HCT116 (cell line): ENCODE measurements around the gene ERGIC1. TPM values are rescaled to one million over a fixed set of nuclear protein-coding genes. Genes with fewer than 3 reads are reported as not detected.

ENCODE experiments used
- ATAC-seq: fragments of 200-7000 bp; cut with Tn5 transposase; 2 replicates; pipeline ENCODE4 v1.9.1; 2020; ENCODE audit warnings: mild to moderate bottlenecking, moderate library complexity
- BruUV-seq: library from RNA; stranded (reverse); fragments of 400-500 nt; replicated peaks from 2 replicates; lab custom pipeline; 2021; lab: Mats Ljungman, UMichigan
- CTCF ChIA-PET: fragments of 300-600 bp; sonication (Branson Sonifier 250); formaldehyde crosslinking; loops from one replicate; lab custom pipeline; 2021; ENCODE audit warnings: antibody characterized with exemption; lab: Charles Lee
- POLR2A ChIA-PET: fragments of 300-600, 350-600 bp; sonication (Branson Sonifier 250); formaldehyde crosslinking; loops from one replicate; lab custom pipeline; 2021; ENCODE audit warnings: antibody characterized with exemption; lab: Charles Lee
- RAD21 ChIA-PET, 2 experiments: fragments of 300-600 bp; sonication (Branson Sonifier 250); formaldehyde crosslinking; loops; one replicate each; lab custom pipeline; 2023; ENCODE audit warnings: low total read pairs in 2 of 2; ENCODE audit not compliant: uncharacterized antibody in 2 of 2, unreplicated experiment in 2 of 2, low non-redundant PET in 1 of 2; lab: Charles Lee
- DNase-seq: peaks from one replicate; pipeline ENCODE4 v3.0.0-alpha.2; 2010; ENCODE audit warnings: low read depth, low spot score
- H2AFZ ChIP-seq: fragments of 200-600 bp; shearing (Covaris generic), sonication (generic); 2 replicates; pipeline ENCODE4 v1.6.1; 2017; ENCODE audit warnings: low read depth, mixed run types, mixed read lengths, antibody characterized with exemption, low read length; ENCODE audit not compliant: poor library complexity, severe bottlenecking
- H3K27ac ChIP-seq: 2 replicates; pipeline ENCODE4 v1.5.1; 2012; ENCODE audit warnings: low read depth, low read length
- H3K27me3 ChIP-seq: fragments of 200-600 bp; sonication (generic); 2 replicates; pipeline ENCODE4 v1.6.1; 2016; ENCODE audit warnings: mixed run types, low read length, mixed read lengths; ENCODE audit not compliant: insufficient read depth
- H3K36me3 ChIP-seq, 2 experiments: fragments of 200-500 bp in 1 of 2; fragments of 200-600 bp in 1 of 2; sonication (Bioruptor generic) in 1 of 2; sonication (generic) in 1 of 2; 2 replicates each; pipeline versions ENCODE4 v1.5.1 to v1.6.1; 2014 to 2016; ENCODE audit warnings: low read length in 2 of 2, inconsistent platforms in 1 of 2, mixed read lengths in 1 of 2, mixed run types in 1 of 2; ENCODE audit not compliant: insufficient read depth in 2 of 2, control insufficient read depth in 1 of 2
- H3K4me1 ChIP-seq, 2 experiments: fragments of 200-600 bp in 1 of 2; sonication (generic) in 1 of 2; 2 replicates each; pipeline versions ENCODE4 v1.5.1 to v1.6.1; 2012 to 2017; ENCODE audit warnings: low read length in 2 of 2, inconsistent platforms in 1 of 2, mild to moderate bottlenecking in 1 of 2, mixed read lengths in 1 of 2, mixed run types in 1 of 2, moderate library complexity in 1 of 2; ENCODE audit not compliant: insufficient read depth in 2 of 2, control insufficient read depth in 1 of 2
- H3K4me2 ChIP-seq: fragments of 200-600 bp; sonication (generic); 2 replicates; pipeline ENCODE4 v1.6.1; 2017; ENCODE audit warnings: mixed run types, low read length, mixed read lengths
- H3K4me3 ChIP-seq, 2 experiments: fragments of 200-600 bp in 1 of 2; sonication (generic) in 1 of 2; replicated peaks in 1 of 2; 2 replicates each; pipeline ENCODE4 v1.5.1; 2011 to 2016; ENCODE audit warnings: low read length in 2 of 2, control low read depth in 1 of 2, low read depth in 1 of 2, mild to moderate bottlenecking in 1 of 2, mixed read lengths in 1 of 2, mixed run types in 1 of 2
- H3K79me2 ChIP-seq: fragments of 200-600 bp; sonication (generic); 2 replicates; pipeline ENCODE4 v1.6.1; 2017; ENCODE audit warnings: mild to moderate bottlenecking, mixed run types, low read length, moderate library complexity, mixed read lengths; ENCODE audit not compliant: insufficient read depth
- H3K9ac ChIP-seq: fragments of 200-600 bp; sonication (generic); 2 replicates; pipeline ENCODE4 v1.6.1; 2016; ENCODE audit warnings: low read length, mixed read lengths
- H3K9me2 ChIP-seq: fragments of 200-600 bp; sonication (generic), shearing (Covaris generic); 2 replicates; pipeline ENCODE4 v1.6.1; 2017; ENCODE audit warnings: mixed run types, mild to moderate bottlenecking, moderate library complexity; ENCODE audit not compliant: insufficient read depth
- H3K9me3 ChIP-seq, 2 experiments: fragments of 200-500 bp in 1 of 2; fragments of 200-600 bp in 1 of 2; sonication (Bioruptor generic) in 1 of 2; sonication (generic) in 1 of 2; 2 replicates each; pipeline ENCODE4 v1.6.1; 2014 to 2017; ENCODE audit warnings: low read length in 2 of 2, mixed read lengths in 2 of 2, inconsistent platforms in 1 of 2, low read depth in 1 of 2, mild to moderate bottlenecking in 1 of 2, mixed run types in 1 of 2, moderate library complexity in 1 of 2; ENCODE audit not compliant: control insufficient read depth in 1 of 2, insufficient read depth in 1 of 2
- H4K20me1 ChIP-seq: fragments of 200-600 bp; sonication (generic), shearing (Covaris generic); 2 replicates; pipeline ENCODE4 v1.6.1; 2017; ENCODE audit warnings: mixed run types, mild to moderate bottlenecking, moderate library complexity; ENCODE audit not compliant: insufficient read depth
- CBX3 ChIP-seq: IDR thresholded peaks from 2 replicates; pipeline ENCODE4 v1.6.1; 2012; ENCODE audit warnings: low read depth
- CEBPB ChIP-seq: IDR thresholded peaks from 2 replicates; pipeline ENCODE4 v1.6.1; 2012; ENCODE audit warnings: low read depth
- EZH2 ChIP-seq: fragments of 200-600 bp; sonication (generic); IDR thresholded peaks from 2 replicates; pipeline ENCODE4 v1.6.1; 2017; ENCODE audit warnings: antibody characterized with exemption, mixed run types
- EZH2phosphoT487 ChIP-seq: fragments of 200-600 bp; IDR thresholded peaks from 2 replicates; pipeline ENCODE4 v1.6.1; 2018; ENCODE audit warnings: antibody characterized with exemption, borderline replicate concordance
- JUND ChIP-seq: IDR thresholded peaks from 2 replicates; pipeline ENCODE4 v1.6.1; 2012
- POLR2A ChIP-seq: IDR thresholded peaks from 2 replicates; pipeline ENCODE4 v1.7.0; 2011; ENCODE audit warnings: borderline replicate concordance; ENCODE audit not compliant: insufficient read depth, insufficient read length; ENCODE audit errors: extremely low read depth
- POLR2AphosphoS5 ChIP-seq: IDR thresholded peaks from 2 replicates; pipeline ENCODE4 v1.6.1; 2011; ENCODE audit warnings: mild to moderate bottlenecking, low read depth, low read length, moderate library complexity
- RAD21 ChIP-seq: IDR thresholded peaks from 2 replicates; pipeline ENCODE4 v1.6.1; 2012; ENCODE audit warnings: low read depth, mild to moderate bottlenecking
- SIN3A ChIP-seq: IDR thresholded peaks from 2 replicates; pipeline ENCODE4 v1.6.1; 2012; ENCODE audit warnings: low read depth
- SP1 ChIP-seq: IDR thresholded peaks from 2 replicates; pipeline ENCODE4 v1.6.1; 2012; ENCODE audit warnings: low read depth
- YY1 ChIP-seq: IDR thresholded peaks from 2 replicates; pipeline ENCODE4 v1.6.1; 2011; ENCODE audit warnings: low read length, low read depth, moderate library complexity, mild to moderate bottlenecking; ENCODE audit not compliant: insufficient replicate concordance; ENCODE audit errors: extremely low read depth
- ZFX ChIP-seq: fragments of 450-650 bp; IDR thresholded peaks from 2 replicates; pipeline ENCODE4 v1.6.1; 2017
- ZNF274 ChIP-seq: fragments of 200-500 bp; sonication (Bioruptor generic); IDR thresholded peaks from 2 replicates; pipeline ENCODE4 v1.6.1; 2014; ENCODE audit warnings: mild to moderate bottlenecking, low read depth, low read length, inconsistent platforms
- intact Hi-C: fragments of 100-400 bp; cut with micrococcal nuclease; formaldehyde crosslinking; loops from 2 replicates; pipeline ENCODE4 v1.10.0; 2022
- total RNA-seq: library from RNA; stranded (reverse); gene quantifications from one replicate; pipeline ENCODE4 v1.2.1, GENCODE V29; 2021; ENCODE audit not compliant: unreplicated experiment
- TF ChIP-seq, protein P1 (sequence below), 3 experiments: fragments of 200-600 bp in 1 of 3; sonication (generic) in 1 of 3; IDR thresholded peaks in 2 of 3; conservative IDR thresholded peaks in 1 of 3; 2 replicates each; pipeline ENCODE4 v1.5.1; 2012 to 2017; ENCODE audit warnings: low read depth in 2 of 3, low read length in 2 of 3, antibody characterized with exemption in 1 of 3, borderline replicate concordance in 1 of 3, control low read depth in 1 of 3, mild to moderate bottlenecking in 1 of 3, mixed read lengths in 1 of 3, mixed run types in 1 of 3, moderate library complexity in 1 of 3; ENCODE audit not compliant: insufficient read depth in 1 of 3
- TF ChIP-seq, protein P2 (sequence below): IDR thresholded peaks from 2 replicates; pipeline ENCODE4 v1.6.1; 2011; ENCODE audit warnings: mild to moderate bottlenecking, low read length, moderate library complexity; ENCODE audit not compliant: insufficient replicate concordance; ENCODE audit errors: extremely low read depth
- TF ChIP-seq, protein P3 (sequence below): IDR thresholded peaks from 2 replicates; pipeline ENCODE4 v1.6.1; 2012

ERGIC1 gene
- total RNA-seq, 1 experiment from 2014 or later: 73.3 TPM

DNA sequence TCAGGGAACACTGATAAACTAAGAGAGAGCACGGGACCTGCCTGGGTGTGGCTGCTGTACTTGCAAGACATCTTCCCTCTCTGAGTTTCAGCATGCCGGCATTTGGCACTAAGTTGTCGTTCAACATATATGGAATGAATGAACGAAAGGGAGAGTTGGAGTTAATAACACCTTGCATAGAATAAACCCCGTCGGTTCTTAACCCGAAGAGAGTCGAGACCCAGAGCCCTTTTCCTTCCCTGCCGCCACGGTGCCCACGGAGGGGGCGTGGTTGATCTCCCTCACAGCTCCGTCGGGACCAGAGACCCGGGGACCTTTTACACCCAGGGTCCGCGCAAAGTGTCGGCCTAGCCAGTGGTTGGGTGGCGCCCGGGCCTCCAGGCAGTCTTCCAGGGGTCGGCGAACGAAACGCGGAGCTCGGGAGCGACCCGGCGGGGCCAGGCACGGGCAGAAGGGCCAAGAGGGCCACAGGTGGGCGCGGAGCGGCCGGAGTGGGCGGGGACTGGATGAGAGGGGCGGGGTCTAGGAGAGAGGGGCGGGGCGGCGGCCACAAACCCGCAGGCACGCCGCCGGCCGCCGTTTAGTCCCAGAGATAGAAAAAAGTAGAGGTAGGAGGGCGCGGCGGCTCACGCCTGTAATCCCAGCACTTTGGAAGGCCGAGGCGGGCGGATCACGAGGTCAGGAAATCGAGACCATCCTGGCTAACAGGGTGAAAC is 124.4 kb downstream of the ERGIC1 start:
- Histone ChIP-seq H3K4me1 (peaks cover 7 to 45% of the 10 kb centered on the region in 2 experiments), H3K27me3 (no peaks in the 10 kb centered on the region), H3K4me3 (peak overlapping the region; percentile 79 to 100), H3K9me2 (no peaks in the 10 kb centered on the region), H3K27ac (peak overlapping the region; percentile 63), H3K36me3 (peaks cover 1 to 3% of the 10 kb centered on the region in 2 experiments; a peak in 2 of 4 replicates), H2AFZ (peak overlapping the region; percentile 96), H3K79me2 (peaks cover 28% of the 10 kb centered on the region), H3K4me2 (peak overlapping the region; percentile 100), H3K9me3 (no peaks in the 10 kb centered on the region), H4K20me1 (no peaks in the 10 kb centered on the region), H3K9ac (peak overlapping the region; percentile 100)
- POLR2A ChIA-PET: interaction anchor here (0.5 to 1.8 kb wide), 8 partner anchors 14 to 770 kb away, joined by 3 to 5 read pairs (median 3); no protein-coding TSS in a partner anchor
- no TSS peak for BruUV-seq
- intact Hi-C loops: no loop called here
- DNase-seq (peak; percentile 29), ATAC-seq (peak; percentile 82)
- RAD21 ChIA-PET: interaction anchor here (1.2 to 1.6 kb wide), 3 partner anchors 244 to 251 kb away, joined by 3 to 6 read pairs (median 3); no protein-coding TSS in a partner anchor
- TF ChIP-seq EZH2: no peak
- no peak for TF ChIP-seq RAD21
- peak; percentile 32 for TF ChIP-seq POLR2A
- no peak for TF ChIP-seq YY1
- TF ChIP-seq SP1: no peak
- TF ChIP-seq, protein P1, sequence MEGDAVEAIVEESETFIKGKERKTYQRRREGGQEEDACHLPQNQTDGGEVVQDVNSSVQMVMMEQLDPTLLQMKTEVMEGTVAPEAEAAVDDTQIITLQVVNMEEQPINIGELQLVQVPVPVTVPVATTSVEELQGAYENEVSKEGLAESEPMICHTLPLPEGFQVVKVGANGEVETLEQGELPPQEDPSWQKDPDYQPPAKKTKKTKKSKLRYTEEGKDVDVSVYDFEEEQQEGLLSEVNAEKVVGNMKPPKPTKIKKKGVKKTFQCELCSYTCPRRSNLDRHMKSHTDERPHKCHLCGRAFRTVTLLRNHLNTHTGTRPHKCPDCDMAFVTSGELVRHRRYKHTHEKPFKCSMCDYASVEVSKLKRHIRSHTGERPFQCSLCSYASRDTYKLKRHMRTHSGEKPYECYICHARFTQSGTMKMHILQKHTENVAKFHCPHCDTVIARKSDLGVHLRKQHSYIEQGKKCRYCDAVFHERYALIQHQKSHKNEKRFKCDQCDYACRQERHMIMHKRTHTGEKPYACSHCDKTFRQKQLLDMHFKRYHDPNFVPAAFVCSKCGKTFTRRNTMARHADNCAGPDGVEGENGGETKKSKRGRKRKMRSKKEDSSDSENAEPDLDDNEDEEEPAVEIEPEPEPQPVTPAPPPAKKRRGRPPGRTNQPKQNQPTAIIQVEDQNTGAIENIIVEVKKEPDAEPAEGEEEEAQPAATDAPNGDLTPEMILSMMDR (IDR thresholded peaks at IDR 0.05 in 2 of 3, conservative IDR thresholded peaks at IDR 0.05 in 1 of 3; ENCODE audit: borderline replicate concordance in 1 of 3, insufficient read depth in 1 of 3, low read depth in 2 of 3, low read length in 2 of 3): no peak
- TF ChIP-seq ZNF274: no peak
- TF ChIP-seq EZH2phosphoT487: no peak
- no peak for TF ChIP-seq ZFX
- TF ChIP-seq, protein P2, sequence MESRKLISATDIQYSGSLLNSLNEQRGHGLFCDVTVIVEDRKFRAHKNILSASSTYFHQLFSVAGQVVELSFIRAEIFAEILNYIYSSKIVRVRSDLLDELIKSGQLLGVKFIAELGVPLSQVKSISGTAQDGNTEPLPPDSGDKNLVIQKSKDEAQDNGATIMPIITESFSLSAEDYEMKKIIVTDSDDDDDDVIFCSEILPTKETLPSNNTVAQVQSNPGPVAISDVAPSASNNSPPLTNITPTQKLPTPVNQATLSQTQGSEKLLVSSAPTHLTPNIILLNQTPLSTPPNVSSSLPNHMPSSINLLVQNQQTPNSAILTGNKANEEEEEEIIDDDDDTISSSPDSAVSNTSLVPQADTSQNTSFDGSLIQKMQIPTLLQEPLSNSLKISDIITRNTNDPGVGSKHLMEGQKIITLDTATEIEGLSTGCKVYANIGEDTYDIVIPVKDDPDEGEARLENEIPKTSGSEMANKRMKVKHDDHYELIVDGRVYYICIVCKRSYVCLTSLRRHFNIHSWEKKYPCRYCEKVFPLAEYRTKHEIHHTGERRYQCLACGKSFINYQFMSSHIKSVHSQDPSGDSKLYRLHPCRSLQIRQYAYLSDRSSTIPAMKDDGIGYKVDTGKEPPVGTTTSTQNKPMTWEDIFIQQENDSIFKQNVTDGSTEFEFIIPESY: peak; percentile 45
- peak; percentile 26; the same call in 1 of the 2 replicates for TF ChIP-seq POLR2AphosphoS5
- TF ChIP-seq SIN3A: no peak
- no peak for TF ChIP-seq CEBPB
- TF ChIP-seq, protein P3, sequence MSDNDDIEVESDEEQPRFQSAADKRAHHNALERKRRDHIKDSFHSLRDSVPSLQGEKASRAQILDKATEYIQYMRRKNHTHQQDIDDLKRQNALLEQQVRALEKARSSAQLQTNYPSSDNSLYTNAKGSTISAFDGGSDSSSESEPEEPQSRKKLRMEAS: no peak
- TF ChIP-seq CBX3: no peak
- no peak for TF ChIP-seq JUND
- CTCF ChIA-PET: interaction anchor here (0.7 to 2.4 kb wide), 14 partner anchors 9 to 286 kb away, joined by 3 to 17 read pairs (median 4); partner anchors contain the start of gene ATP6V0E1
